HG03045 (cell line): ENCODE results near the gene NGB.
"Not testable (repeated sequence)": the region's sequence is repeated elsewhere in the genome, so short reads cannot be mapped to it uniquely, and the experiment has no call there.

Source experiments
- ATAC-seq: cut with Tn5 transposase; IDR thresholded peaks from one replicate; pipeline ENCODE4 v1.9.1; 2021; ENCODE audit warnings: mild to moderate bottlenecking, moderate library complexity; ENCODE audit not compliant: unreplicated experiment

Gene NGB

DNA sequence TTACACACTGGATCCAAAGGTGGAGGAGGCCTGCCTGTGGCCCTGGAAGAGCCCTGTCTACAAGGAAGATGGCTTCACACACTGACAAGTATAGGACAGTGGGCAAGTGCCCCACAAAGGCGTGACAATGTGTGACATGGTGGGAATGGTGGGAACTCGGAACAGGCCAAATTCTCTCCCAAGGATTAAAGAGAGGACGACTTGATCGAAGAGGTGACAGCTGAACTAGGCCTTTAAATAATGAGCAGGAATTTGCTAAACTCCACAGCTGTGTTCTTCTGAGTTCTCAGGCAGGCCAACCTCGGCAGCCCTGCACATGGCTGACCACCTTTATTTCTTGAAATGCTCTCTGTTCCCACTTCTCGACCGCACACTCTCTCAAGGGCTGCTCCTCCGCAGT is 25.9 kb upstream of the NGB start:
- no peak for ATAC-seq

DNA sequence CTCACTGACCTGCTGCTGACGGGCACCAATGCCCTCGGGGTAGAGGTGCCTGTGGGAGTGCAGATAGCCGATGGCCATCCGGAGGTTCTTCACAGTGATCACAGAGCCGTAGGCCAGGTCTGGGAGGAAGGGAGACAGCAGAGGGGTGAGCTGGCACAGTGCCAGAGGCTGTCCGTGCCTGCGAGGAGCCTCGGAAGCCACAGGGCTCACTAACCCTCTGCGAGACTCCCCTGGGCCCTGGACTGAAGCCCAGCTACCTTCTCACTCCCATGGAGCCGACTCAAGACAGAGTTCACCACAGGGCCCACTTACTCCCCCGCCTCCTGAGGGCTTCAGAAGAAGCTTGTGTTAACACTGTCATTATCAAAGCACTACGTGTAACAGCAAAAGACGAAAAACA is 25.1 kb upstream of the NGB start:
- ATAC-seq, result no peak

DNA sequence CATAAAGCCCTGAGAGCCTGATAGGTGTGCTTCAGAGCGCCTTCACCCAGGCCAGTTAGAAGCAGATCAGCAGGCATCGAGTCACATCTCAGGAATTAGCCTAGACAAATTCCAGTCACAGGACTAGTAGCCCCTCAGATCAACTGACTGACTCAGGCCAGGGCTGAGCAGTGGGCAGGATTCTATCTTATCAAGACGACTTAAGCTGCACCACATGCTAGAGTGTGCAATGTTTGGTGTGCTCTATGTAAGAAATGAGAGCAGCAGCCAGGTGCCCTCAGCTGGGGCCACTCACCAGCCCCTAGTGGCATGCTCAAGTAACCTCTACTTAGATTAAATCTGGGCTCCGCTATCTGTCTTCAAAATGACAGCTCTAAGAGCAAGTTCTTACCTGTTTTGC is 19.7 kb upstream of the NGB start:
- ATAC-seq, result no peak

DNA sequence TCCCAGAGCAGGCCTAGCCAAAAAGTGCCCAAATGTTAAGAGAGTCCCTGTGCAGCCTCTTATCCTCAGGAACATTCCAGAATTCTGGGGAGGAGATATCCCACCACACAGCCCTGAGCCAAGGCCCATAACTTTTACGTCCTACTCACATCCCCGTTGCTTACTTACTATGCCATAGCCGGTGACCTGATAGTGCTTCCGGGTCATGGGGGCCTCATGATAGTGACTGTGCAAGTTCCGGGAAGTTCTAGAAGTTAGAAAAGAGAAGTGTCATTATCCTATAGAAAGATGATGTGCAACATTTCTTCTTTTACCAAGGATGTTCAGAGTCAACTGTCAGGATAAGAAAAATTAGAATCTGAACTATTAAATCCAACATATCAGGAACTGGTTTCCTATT is 15.6 kb upstream of the NGB start:
- no peak for ATAC-seq

DNA sequence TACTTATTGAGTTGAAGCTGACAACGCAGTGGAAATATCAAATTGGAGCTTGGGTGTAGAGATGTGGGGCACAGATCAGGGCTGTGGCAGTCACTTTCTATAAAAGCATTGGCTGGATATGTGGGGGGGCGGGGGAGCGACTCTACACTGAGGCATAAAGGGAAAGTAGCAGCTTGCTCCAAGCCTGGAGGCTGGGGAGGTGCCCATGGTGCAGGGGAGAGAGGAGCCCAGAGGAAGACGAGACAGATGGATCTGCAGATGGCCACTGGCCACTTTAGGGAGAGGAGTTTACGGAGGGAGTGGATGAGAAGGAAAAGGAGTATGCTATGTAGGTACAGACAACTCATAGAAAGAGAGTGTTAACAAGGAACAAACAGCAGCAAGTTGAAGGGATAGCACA is 13.5 kb upstream of the NGB start:
- no peak for ATAC-seq

DNA sequence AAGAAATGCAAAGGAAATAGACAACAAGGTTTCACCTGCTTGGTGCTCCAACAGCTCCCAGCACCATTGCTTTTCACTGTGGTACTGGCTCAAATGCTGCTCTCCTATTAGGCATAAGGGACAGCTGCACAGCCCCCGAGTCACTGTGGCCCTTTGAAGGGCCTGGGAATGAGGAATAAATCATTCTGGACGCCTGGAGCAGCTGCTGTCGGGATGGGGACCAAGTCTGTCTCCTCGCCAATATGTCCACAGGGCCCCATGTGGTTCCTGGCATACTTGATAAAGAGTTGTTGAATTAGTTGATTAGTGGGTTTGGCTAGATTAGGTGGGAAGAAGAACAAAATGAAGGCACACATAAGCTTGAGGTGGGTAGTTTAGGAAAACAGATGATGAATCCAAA is 13.1 kb upstream of the NGB start:
- ATAC-seq, result no peak

DNA sequence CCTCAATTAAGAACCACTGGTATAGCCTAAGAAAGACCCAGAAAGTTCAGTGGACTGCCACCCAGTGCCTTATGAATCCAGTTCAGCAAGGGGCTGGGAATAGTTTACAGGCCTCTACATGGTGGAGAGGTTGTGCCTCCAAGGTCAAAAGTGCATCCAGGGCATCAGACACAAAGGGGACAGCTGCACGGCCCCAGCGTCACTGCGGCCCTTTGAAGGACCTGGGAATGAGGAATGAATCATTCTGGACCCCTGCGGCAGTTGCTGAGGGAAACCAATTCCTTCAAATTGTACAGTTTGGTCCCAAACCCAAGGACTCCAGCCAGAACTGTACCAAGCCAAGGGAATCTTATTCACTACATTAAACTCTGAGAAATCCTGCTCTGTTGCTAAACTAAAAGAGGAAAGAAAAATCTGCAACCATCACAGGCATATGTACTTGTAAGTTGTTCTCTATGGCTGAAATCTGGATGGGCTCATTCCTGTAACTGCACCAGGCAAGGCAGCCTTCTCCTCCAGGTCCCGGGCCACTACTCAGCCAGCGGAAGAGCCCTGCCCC is 10.9 kb upstream of the NGB start:
- ATAC-seq, result no peak

DNA sequence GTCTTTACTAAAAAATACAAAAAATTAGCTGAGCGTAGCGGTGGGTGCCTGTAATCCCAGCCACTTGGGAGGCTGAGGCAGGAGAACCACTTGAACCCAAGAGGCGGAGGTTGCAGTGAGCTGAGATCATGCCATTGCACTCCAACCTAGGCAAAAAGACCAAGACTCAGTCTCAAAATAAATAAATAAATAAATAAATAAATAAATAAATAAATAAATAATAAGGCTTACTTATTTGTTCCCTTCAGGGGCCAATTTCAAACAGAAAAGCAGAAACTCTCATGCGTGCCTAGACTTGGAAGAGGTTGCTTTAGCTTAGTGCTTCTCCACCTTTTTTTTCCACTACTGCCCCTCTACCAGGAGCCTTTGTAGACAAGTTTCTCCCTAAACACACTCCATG is 9.9 kb upstream of the NGB start:
- not testable (repeated sequence) for ATAC-seq

DNA sequence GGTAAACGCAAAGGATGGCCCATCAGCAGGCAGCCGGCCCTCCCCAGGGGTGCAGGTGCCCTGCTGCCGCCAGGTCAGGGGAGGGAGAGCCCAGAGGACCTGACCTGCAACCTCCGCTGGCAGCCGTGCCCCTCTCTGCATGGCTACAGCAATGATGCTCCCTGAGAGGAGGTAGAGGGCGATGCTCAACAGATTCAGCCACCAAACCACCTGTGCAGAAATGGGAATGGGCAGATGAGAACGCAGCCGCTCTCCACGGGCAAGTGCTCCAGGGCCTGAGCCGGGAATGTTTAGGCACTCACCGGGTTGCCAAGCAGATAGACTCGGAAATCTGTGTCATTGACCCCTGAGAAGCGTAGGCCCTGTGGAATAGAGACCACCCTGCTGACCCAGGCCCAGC is 8.7 kb upstream of the NGB start:
- no peak for ATAC-seq

DNA sequence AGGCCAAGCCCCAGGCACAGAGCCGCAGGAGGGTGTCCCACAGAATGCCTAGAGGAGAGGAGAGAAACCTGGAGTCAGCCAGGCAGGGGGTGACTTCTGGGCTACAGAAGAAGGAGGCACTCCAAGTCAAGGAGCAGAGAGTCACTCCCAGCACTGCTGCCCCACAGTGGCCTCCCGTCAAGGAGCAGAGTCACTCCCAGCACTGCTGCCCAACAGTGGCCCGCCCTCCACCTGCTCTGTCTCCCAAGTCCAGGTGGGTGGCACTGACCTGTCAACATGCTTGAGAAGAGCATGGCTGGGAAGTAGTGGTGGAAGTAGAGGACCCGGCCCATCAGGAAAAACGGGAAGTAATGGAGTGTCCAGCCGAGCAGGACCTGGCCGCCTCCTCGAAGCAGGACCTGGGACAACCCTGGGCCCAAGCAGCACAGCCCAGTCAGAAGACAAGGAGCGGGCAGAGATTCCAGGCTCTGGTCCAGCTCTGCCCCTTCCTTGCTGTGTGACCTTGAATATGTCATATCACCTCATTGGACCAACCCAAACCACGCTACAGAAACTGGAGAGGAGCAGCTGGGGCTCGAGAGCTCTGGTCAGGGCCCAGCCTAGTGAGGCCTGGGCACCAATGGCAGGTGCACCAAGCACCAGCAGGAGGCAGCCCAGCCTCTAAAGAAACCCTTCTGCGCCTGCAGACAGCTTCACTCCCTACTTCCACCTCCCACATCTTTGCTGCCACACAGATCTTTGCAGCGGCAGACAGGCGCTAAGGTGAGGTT is 7.6 kb upstream of the NGB start:
- ATAC-seq, result no peak

DNA sequence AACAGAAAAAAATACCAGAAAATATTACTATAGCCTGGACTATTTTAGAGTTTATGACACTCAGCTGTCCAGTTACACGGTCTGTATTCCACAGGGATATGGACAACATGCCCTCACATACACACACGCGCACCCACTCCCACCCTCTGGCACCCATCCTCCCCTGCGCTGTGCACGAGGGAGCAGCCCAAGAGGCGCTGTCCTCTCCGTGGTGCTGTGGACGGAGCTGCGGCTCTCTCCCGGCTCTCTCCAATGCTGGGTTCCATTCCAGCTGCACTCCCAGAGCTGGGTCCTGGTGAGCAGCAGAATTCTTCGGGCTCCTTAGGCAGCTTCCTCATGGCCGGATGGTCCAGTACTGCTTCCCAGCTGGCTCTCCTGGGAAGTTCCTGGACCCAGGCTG is 6.0 kb upstream of the NGB start:
- ATAC-seq, result no peak

DNA sequence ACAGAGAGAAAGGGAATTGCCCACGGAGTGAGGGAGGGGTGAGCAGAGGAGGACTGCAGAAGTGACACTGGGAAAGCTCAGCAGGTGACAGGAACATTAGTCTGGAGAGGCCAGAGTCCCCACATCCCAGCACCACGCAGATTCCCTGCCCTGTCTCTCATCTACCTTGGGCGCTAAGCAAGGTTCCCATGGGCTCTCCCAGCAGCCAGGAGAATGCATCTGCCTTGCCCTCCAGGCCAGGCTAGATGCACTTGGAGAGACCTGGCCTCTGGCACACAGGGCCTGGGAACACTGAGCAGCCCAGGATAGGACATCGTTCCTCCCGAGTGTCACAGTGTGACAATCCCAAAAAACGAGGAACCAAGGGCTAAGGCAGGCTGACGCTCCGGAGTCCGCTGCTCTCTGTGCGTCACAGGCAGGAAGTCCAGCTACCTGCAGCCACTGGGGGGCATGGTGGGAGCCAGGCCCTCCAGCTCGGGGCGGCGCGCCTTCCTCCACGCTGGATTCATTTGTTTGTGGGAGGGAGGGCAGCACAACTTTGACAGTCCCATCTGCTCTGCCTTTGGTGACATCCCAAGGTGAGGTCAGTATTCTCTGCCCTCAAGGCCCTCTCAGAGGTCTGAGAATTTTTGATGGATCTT is 5.4 kb upstream of the NGB start:
- no peak for ATAC-seq

DNA sequence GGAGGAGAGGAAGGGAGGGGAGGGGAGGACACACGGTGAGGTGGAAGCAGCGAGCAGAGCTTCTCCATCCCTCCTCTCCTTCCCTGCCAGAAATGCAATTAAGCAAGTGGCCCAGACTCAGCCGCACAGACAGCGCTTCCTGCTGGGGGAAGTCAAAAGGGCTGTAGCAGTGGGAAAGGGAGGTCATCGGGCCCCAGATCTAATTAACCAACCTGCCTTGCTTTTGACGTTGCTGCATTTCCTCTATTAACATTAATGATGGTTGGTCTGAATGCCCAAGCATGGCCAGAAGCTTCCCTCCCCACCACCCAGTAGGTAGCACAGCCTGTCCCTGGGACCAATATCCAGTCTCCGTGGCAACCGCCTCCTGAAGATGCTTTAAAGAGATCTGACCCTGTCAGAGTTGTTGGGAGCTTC is 4.6 kb upstream of the NGB start:
- ATAC-seq, result no peak

DNA sequence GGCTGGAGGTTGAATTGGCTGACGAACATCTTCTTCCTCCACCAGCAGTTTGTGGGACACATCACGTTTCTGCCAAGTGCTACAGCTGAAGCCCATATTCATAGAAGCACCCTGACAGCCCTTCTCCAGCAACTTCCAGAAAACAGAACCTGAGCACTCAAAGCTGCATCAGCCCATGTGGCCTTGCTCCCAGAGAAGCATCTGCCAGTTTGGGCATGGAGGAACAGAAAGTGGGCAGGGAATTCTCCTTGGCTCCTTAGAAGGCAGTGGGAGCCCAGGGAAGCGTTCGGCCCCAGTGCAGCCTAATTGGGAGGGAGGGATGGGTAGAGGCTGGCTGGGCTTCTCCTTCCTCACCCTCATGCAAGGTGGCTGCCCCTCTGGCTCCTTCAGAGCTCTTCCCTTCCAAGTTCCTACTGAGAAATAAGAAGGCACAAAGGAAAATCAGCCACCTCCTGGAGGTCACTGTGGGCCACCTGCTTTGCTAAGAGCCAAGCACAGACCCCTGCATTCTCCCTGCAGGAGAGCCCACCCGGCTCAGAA is 4.1 kb upstream of the NGB start:
- ATAC-seq, result no peak

DNA sequence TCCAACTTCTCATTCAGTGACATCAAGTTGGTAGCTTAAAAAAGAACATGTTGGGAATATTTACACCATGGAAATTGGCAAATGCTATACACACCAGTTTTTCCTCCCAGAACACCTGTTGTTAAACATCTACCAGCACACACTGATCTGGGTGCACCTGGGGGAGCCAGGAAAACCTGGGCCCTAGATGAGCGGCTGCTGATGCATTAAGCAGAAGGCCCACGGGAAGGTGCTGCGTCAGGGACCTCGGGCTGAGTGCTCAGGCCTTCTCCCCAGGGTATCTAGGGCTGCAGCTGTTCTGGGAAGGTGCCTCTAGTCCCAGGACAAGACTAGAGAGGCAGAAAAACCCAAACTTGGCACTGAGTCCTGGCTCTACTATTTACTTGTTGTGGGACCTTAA is 2.8 kb upstream of the NGB start:
- no peak for ATAC-seq

DNA sequence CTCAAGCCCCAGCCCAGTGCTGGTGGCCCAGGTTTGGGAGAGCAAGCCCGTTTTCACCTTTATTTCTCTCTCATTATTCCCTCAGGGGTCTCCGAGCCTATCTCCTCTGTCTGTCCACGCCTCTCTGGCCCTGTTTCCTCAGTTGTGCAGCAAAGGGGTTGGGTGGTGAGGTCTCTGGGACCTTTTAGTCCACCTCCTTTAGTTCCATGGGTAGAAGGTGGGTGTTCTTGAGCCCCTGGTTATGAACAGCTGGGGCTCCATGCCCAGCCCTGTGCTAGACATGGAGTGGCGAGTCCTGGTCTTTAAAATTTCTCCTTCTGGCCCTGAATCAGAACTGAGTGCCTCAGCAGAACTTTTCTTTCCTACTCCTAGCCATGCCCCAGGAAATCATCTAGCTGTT is 1.3 kb upstream of the NGB start:
- no peak for ATAC-seq

DNA sequence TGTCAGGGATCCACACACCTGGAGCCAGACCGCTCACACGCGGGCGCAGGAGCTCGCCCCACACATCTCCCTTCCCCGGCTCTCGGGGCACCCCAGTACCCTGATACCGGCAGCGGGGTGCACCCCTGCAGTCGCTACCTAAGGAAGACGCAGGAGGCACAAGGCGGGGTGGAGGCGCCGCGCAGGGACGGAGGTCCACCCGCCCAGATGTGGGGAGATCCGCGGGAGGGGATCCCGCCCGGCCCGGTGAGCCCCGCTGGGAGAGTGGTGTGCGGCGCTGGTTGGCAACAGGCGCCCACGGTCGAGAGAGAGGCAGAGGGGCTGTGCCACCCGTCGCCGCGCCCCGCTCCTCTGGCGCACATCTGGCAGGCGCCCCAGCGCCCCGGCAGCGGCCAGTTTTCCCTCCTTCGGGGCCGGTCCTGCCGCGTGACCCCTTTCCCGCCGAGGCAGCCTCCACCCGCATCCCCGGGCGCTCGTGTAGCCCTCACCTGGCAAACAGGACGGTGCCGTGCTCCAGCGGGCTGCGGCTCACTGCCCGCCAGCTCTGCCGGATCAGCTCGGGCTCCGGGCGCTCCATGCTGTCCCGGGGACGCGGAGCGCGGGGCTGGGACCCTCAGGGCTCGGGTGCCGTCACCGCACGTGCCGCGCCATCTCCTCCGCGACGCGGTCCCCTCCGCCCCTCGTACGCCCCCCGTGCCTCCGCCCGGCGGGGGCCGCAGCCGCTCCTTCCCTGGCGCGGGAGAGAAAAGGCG is 469 bp downstream of the NGB start:
- no peak for ATAC-seq

DNA sequence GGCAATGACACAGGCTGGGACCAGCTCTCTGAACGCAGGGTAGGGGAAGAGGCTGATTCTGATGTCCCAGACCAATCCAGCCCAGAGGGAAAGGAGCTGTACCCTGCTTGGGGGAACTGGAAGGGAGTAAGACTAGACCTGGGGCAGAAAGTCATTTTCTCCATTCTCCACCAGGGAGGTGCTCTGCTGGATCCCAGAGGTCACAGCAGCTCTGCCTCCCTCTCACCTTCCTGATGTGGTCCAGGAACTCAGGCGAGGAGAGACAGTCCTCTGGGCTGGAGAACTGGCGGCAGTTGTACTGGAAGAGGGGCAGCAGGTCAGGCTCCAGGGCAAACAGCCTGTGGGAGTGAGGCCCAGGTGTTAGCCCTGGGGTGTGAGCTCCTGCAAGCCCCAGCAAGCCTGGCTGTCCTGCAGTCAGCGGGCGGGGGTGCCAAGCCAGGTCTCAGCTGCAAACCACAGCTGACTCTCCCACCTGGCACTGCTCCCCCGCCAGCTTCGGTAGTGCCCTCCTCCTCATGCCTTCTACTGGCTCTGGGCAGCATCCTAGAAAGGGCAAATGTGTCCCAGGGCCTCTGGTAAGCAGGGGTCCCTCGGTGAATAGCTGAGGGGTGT is 1.9 kb downstream of the NGB start:
- no peak for ATAC-seq

DNA sequence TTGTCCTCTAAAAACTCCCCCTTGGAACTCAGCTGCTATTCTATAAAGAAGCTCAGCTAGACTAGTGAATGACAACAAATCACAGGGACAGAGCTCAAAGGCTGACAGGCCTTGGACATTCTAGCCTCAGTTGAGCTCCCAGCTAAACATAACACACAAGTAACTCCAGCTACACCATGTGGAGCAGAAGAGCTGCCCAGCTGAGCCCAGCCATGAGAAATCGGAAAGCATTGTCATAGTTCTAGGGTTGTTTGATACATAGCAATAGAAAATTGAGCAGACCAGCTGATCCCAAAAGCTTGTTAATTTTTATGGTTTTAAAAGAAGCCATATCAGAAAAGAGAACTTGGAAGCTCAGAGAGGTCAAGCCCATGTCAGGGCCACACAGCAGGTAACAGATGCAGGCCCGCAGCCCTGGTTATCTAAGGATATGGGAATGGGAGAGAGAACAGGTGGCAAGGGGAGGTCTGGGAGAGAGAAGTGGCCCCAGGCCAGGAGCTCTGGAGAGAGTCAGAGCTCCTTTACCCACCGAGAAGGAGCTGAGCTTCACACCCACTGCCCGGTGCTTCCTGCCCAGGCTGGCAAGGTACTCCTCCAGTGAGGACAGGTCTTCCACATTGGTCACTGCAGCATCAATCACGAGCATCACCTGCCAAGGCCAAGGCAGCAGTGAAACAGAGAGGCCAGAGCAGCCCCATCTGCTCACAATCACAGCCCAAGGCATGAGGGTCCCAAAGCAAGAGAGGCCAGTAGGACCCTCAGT is 2.9 kb downstream of the NGB start:
- ATAC-seq, result no peak

DNA sequence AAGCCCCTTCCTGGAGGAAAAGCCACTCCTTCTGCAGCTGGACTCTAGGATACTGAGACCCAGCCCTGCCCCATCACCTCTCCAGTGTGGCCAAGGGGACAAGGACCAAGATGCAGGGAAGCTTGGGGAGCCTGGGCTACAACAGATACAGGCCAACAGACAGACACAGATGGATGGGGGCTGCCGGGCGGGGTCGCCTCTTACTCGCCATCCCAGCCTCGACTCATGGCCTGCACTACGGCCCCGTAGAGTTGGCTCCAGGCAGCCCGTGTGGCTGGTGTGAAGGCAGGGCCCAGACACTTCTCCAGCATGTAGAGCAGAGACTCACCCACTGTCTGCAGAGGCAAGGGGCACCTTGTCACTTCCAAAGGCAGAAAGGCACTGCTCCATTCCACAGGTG is 4.7 kb downstream of the NGB start:
- ATAC-seq, result no peak
